ENCODE measurements around the gene TMEM175. TPM values are rescaled to one million over a fixed set of nuclear protein-coding genes. Genes with fewer than 3 reads are reported as not detected.

Gene TMEM175
- total and polyA plus RNA-seq, 2 of the 8 experiments (the other 6 are each of a cell fraction or from before 2014, with no cell fraction given) = 4.9 to 20.7 TPM

- Histone ChIP-seq H4K20me1 (replicated peaks in 1 of 2; ENCODE audit: control insufficient read depth in 1 of 2, insufficient read depth in 2 of 2, low read length in 2 of 2) (peaks cover 0 to 2% of the 10 kb centered on the region in 2 experiments), H3K23me2 (ENCODE audit: low read depth, low read length) (peaks cover 6% of the 10 kb centered on the region; the same call in 1 of the 2 replicates), H3K18ac (ENCODE audit: extremely low read depth, low read length) (no peak overlapping the region; the same call in none of the 2 replicates), H4K8ac (ENCODE audit: extremely low read depth, insufficient read depth, low read length) (no peak overlapping the region), H2BK20ac (ENCODE audit: low read length) (no peak overlapping the region), H3K79me1 (ENCODE audit: low read depth, low read length) (no peaks in the 10 kb centered on the region), H2AFZ (ENCODE audit: low read length) (no peak overlapping the region), H4K91ac (replicated peaks; ENCODE audit: insufficient read length, low read length) (no peak overlapping the region), H3K56ac (replicated peaks; ENCODE audit: insufficient read length, low read depth, low read length) (no peak overlapping the region), H3K9me3 (ENCODE audit: insufficient read depth in 2 of 2, low read depth in 1 of 2, low read length in 1 of 2) (no peaks in the 10 kb centered on the region), H2BK120ac (replicated peaks; ENCODE audit: low read depth, low read length) (no peak overlapping the region), H3K4me3 (ENCODE audit: extremely low read depth in 1 of 4, insufficient read depth in 2 of 4, low read depth in 3 of 4, low read length in 4 of 4) (0 out of 8 replicates have a peak overlapping the region, but pooled peaks of 1 of the 4 experiments have one; percentile 51), H3K27me3 (replicated peaks in 1 of 4; ENCODE audit: control insufficient read depth in 3 of 4, extremely low read depth in 1 of 4, insufficient read depth in 3 of 4, low read length in 3 of 4) (peaks cover 0 to 11% (median 6%) of the 10 kb centered on the region in 4 experiments; a peak in 4 of 7 replicates), H3K4me1 (replicated peaks in 1 of 4; ENCODE audit: control insufficient read depth in 3 of 4, insufficient read depth in 4 of 4, low read length in 3 of 4) (peaks cover 3 to 10% (median 8%) of the 10 kb centered on the region in 4 experiments), H3K14ac (ENCODE audit: insufficient read length) (no peak overlapping the region), H2AK5ac (ENCODE audit: low read depth, low read length) (no peak overlapping the region), H3K4me2 (ENCODE audit: insufficient read depth in 1 of 2, low read depth in 2 of 2, low read length in 2 of 2) (peak overlapping the region; percentile 69 to 83; a peak in 3 of 4 replicates), H3K23ac (ENCODE audit: insufficient read length) (no peak overlapping the region), H2BK5ac (ENCODE audit: low read depth, low read length) (no peak overlapping the region), H3K9ac (replicated peaks in 1 of 4; ENCODE audit: extremely low read depth in 1 of 4, low read depth in 3 of 4, low read length in 3 of 4) (no peak overlapping the region), H3K4ac (replicated peaks; ENCODE audit: insufficient read length, low read depth, low read length) (no peak overlapping the region), H4K5ac (ENCODE audit: insufficient read length, low read depth, low read length) (no peak overlapping the region), H3K36me3 (ENCODE audit: control insufficient read depth in 2 of 4, insufficient read depth in 4 of 4, low read length in 3 of 4) (no peaks in the 10 kb centered on the region), H2BK15ac (ENCODE audit: low read length) (no peak overlapping the region; the same call in 1 of the 2 replicates), H3K27ac (ENCODE audit: low read depth, low read length) (no peak overlapping the region), H2BK12ac (ENCODE audit: low read depth, low read length) (peak overlapping the region; percentile 68; the same call in 1 of the 2 replicates), H3K79me2 (ENCODE audit: control insufficient read depth in 1 of 2, insufficient read depth in 2 of 2, low read length in 2 of 2) (no peaks in the 10 kb centered on the region)
- FAIRE-seq (no peak), DNase-seq (ENCODE audit: low read depth in 1 of 2, low spot score in 2 of 2) (no peak)
- ChIA-PET POLR2A (ENCODE audit: partially characterized antibody) (interaction anchor here (1.7 kb wide), 1 partner anchor 14 kb away, joined by 4 read pairs; the partner anchor contains the start of genes GAK and TMEM175), CTCF (ENCODE audit: partially characterized antibody) (interaction anchor here (1.0 kb wide), 1 partner anchor 17 kb away, joined by 3 read pairs; no protein-coding TSS in a partner anchor)
- WGBS, 2 experiments (ENCODE audit: extremely low coverage in 1 of 2, insufficient coverage in 1 of 2, insufficient read length in 1 of 2, insufficient replicate concordance in 2 of 2, low coverage in 1 of 2, low lambda C conversion rate in 2 of 2, missing lambda C conversion rate in 1 of 2) = 77% methylated on average over 9 of the region's 9 CpGs; no CpG with 5 or more reads in 1 of the 2 experiments
- TF ChIP-seq JUN (IDR thresholded peaks at IDR 0.05; ENCODE audit: low read depth, low read length) (no peak), ZNF274 (IDR thresholded peaks at IDR 0.05; ENCODE audit: borderline replicate concordance, extremely low read depth, low read length) (no peak), TCF12 (IDR thresholded peaks at IDR 0.05; ENCODE audit: low read depth, low read length) (no peak), MAX (IDR thresholded peaks at IDR 0.05) (no peak), POLR2A (IDR thresholded peaks at IDR 0.05; ENCODE audit: control extremely low read depth in 1 of 2, low read depth in 2 of 2, low read length in 2 of 2) (no peak)
Measured at GRCh38 chr4:946103-946450, 13.8 kb downstream of the TMEM175 start.
